ENCODE data around the gene TNP2. TPM values are rescaled to one million over a fixed set of nuclear protein-coding genes. Genes with fewer than 3 reads are reported as not detected.

The TNP2 gene
- total RNA-seq, 1 donor from 2014 or later: not detected

GRCh38 chr16:11306997-11307638 is 38.0 kb upstream of the TNP2 start:
- H3K4me3 ChIP-seq (ENCODE audit: low read depth, low read length): no peak overlapping the region
- DNase-seq (ENCODE audit: low read depth): no peak
- no peak for TF ChIP-seq CTCF (conservative IDR thresholded peaks at IDR 0.05; ENCODE audit: low read depth, low read length)

GRCh38 chr16:11306381-11306780 is 37.3 kb upstream of the TNP2 start:
- TF ChIP-seq CTCF (conservative IDR thresholded peaks at IDR 0.05; ENCODE audit: low read depth, low read length): no peak
- no peak for DNase-seq (ENCODE audit: low read depth)
- H3K4me3 ChIP-seq (ENCODE audit: low read depth, low read length): no peak overlapping the region

- no peak overlapping the region for H3K4me3 ChIP-seq (ENCODE audit: low read depth, low read length)
- TF ChIP-seq CTCF (conservative IDR thresholded peaks at IDR 0.05; ENCODE audit: low read depth, low read length): no peak
- no peak for DNase-seq (ENCODE audit: low read depth)
These were observed 34.4 kb upstream of the TNP2 start for GRCh38 chr16:11303405-11304138.

- TF ChIP-seq CTCF (conservative IDR thresholded peaks at IDR 0.05; ENCODE audit: low read depth, low read length): no peak
- no peak for DNase-seq (ENCODE audit: low read depth)
- H3K4me3 ChIP-seq (ENCODE audit: low read depth, low read length): no peak overlapping the region
These were observed 33.9 kb upstream of the TNP2 start for GRCh38 chr16:11302977-11303376.

- TF ChIP-seq CTCF (conservative IDR thresholded peaks at IDR 0.05; ENCODE audit: low read depth, low read length): no peak
- no peak for DNase-seq (ENCODE audit: low read depth)
- H3K4me3 ChIP-seq (ENCODE audit: low read depth, low read length): no peak overlapping the region
These were observed 32.7 kb upstream of the TNP2 start for GRCh38 chr16:11301645-11302501.

- TF ChIP-seq CTCF (conservative IDR thresholded peaks at IDR 0.05; ENCODE audit: low read depth, low read length): no peak
- no peak overlapping the region for H3K4me3 ChIP-seq (ENCODE audit: low read depth, low read length)
- DNase-seq (ENCODE audit: low read depth): no peak
These were observed 31.4 kb upstream of the TNP2 start for GRCh38 chr16:11300560-11300892.

Measured in epithelial cell of proximal tubule (primary cell).